C4-2B (cell line): ENCODE data around the gene C17orf107.

ENCODE experiments used
- CTCF ChIP-seq: fragments of 450-650 bp; conservative IDR thresholded peaks from 2 replicates; pipeline ENCODE4 v1.5.1; 2017; ENCODE audit warnings: mild to moderate bottlenecking
- ZFX ChIP-seq: fragments of 450-650 bp; IDR thresholded peaks from 2 replicates; pipeline ENCODE4 v1.6.1; 2017

DNA sequence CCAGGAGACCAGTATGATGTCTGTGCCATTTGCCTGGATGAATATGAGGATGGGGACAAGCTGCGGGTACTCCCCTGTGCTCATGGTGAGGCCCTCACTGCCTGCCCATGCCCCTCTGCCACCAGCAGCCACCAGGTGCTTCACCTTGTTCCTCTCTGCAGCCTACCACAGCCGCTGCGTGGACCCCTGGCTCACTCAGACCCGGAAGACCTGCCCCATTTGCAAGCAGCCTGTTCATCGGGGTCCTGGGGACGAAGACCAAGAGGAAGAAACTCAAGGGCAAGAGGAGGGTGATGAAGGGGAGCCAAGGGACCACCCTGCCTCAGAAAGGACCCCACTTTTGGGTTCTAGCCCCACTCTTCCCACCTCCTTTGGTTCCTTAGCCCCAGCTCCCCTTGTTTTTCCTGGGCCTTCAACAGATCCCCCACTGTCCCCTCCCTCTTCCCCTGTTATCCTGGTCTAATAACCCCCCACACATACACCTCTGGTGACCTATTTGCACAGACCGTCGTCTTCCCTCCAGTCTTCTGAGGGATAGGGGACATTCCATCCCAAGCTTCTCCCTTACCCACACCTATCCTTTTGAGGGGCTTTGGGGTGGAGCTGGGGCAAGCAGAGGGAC lies 45.3 kb downstream of the C17orf107 start:
- TF ChIP-seq CTCF (no peak), ZFX (no peak)
